GM11168 (cell line): ENCODE measurements around the gene EPB41L5.
"Not testable (repeated sequence)": the region's sequence is repeated elsewhere in the genome, so short reads cannot be mapped to it uniquely, and the experiment has no call there.

ENCODE experiments used
- in situ Hi-C: fragments of 300-500 bp; cut with MboI; formaldehyde crosslinking; loops from one replicate; pipeline ENCODE4 v1.12.0; 2022; ENCODE audit warnings: low sequenced_read_pairs; ENCODE audit not compliant: unreplicated experiment

EPB41L5 gene

DNA sequence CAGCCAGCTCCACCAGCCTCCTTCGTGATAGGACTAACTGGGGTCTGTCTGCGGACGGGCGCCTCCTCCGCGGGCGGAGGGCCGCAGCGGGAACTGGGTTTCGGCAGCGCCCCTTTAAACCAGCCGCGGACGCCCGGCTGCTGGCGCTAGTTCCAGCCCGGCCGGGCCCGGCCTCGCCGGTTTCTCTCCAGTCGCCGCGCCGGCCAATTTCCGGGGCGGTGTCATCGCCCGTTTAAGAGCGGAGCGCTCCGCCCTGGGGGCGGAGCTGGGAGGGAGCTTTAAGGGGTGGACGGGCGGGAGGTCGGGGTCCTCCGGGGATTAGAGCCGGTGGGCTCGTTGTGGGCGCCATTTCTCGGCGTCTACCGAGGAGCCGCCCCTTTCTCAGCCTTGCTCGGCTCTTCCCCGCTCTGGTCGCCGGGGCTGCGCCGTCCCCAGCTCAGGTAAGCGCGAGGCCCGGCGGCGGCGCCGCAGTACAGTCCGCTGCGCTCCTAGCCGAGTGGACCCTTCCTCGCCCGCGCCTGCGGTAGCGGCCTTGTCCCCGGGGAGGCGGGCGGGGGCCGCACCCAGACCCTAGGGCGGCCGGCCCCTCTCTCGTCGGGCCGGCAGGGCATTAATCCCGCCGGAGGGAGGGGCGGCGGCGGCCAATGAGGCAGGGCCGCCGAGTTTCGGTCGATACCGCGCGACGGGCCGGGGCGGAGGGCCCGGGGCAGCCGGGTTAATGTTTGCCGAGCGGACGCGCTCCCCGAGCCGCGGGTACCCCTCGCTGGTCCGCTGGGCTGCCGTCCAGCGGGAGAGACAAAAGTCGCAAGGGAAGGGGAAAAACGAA lies at the start of gene EPB41L5:
EPB41L5 (plus strand) TSS at position 307 of the 826 bp plus-strand sequence. CDS start 6,008 bp downstream, outside the sequence.
- in situ Hi-C loops = no loop called here

DNA sequence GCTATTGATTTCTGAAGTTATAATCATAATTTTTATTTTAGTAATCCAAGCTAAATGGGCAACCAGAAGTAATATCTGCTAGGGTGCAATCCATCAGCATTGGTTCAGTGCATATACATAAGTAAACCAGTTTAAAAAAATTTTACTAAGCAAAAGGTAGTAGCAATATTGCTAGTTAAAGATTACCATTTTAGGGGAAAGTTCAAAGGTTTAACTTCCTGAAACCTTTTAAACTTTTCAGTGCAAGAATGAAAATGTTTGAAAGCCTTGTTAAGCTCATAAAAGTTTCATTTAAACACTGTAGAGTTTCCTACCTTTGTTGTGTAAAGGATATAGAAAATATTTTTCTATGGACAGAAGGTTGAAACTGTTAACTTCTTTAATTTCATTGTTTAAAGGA lies 31.0 kb upstream of the EPB41L5 start:
- in situ Hi-C loops = no loop called here

DNA sequence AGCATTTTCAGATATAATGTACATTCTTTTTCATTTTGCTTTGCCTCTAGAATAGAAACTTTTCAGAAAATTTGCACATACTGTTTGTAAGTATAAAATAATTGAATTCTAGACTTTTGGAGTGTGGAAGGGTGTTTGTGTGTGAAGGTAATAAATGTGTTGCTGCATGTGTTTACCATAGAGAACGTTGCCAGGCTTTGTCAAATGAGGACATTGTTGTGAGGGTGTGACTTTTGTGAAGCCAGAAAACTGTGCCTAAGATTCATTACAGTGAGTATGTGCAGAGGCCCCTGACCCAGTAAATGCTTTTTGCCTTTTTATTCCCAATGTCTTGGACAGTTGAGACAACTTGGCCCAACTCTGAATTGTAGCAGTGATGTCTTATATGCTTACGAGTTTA lies 30.4 kb upstream of the EPB41L5 start:
- in situ Hi-C loops = no loop called here

DNA sequence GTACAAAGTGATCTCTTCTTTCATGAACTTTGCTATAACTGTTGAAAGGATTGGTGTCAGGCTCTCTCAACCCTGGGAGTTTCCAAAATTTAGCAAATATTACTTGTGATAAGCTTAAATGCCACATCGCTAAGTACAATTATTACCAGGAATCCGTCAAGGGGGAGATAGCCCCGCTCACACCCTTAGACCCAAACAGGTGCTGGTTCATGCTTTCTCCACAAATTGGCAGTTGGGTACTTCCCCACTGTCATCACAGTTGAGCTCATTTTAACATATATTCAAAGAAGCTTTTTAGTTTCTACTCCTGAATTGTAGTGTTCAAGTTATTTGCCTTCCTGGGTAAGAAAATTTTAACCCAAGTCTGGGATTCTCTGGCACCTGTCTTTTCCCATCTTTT lies 29.8 kb upstream of the EPB41L5 start:
- in situ Hi-C loops = no loop called here

GRCh38 chr2:119996148-119996547 lies 16.7 kb upstream of the EPB41L5 start:
- in situ Hi-C loops = no loop called here

DNA sequence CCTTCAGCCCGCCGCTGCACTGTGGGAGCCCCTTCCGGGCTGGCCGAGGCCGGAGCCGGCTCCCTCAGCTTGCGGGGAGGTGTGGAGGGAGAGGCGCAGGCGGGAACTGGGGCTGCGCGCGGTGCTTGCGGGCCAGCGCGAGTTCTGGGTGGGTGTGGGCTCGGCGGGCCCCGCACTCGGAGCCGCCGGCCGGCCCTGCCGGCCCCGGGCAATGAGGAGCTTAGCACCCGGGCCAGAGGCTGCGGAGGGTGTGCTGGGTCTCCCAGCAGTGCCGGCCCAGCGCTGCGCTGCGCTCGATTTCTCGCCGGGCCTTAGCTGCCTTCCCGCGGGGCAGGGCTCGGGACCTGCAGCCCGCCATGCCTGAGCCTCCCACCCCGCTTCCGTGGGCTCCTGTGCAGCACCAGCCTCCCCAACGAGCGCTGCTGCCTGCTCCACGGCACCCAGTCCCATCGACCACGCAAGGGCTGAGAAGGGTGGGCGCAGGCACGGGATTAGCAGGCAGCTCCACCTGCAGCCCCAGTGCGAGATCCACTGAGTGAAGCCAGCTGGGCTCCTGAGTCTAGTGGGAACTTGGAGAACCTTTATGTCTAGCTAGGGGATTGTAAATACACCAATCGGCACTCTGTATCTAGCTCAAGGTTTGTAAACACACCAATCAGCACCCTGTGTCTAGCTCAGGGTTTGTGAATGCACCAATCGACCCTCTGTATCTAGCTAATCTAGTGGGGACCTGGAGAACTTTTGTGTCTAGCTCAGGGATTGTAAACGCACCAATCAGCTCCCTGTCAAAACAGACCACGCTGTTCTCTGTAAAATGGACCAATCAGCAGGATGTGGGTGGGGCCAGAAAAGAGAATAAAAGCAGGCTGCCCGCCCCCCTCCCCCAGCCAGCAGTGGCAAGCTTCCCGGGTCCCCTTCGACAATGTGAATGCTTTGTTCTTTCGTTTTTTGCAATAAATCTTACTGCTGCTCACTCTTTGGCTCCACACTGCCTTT lies 15.7 kb upstream of the EPB41L5 start:
- in situ Hi-C loops = not testable (repeated sequence)

DNA sequence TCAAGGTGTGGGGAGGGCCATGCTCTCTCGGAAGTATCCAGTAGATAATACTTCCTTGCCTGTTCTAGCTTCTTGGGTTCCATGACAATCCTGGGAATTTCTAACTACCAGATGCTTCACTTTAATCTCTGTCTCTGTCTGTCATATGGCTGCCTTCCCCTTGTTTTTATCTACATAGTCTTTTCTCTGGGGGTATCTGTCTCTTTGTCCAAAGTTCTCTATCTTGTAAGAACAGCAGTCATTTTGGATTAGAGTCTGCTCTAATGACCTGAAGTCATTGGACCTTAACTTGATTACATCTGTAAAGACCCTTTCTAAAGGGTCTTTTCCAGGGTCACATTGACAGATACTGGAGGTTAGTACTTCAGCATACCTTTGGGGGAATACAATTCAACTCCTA lies 11.4 kb upstream of the EPB41L5 start:
- in situ Hi-C loops = no loop called here

DNA sequence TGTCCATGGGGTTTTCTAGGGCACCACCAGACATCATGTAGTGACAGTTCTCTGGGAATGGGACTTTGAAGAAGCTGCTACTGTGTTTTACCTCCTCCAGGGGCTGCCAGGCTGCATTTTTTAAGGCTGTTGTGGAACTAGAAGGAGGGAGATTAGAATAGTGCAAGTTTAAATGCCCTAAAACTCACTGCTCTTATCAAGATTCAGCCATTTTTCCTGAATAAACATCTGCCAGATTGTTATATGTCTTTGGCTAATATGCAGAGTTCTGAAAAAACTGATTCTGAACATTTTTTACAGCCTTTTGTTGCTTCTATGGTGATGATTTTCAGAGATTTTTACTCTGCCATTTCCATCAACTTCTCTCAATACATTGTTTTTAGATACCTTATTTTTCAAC lies 8.6 kb upstream of the EPB41L5 start:
- in situ Hi-C loops = no loop called here

DNA sequence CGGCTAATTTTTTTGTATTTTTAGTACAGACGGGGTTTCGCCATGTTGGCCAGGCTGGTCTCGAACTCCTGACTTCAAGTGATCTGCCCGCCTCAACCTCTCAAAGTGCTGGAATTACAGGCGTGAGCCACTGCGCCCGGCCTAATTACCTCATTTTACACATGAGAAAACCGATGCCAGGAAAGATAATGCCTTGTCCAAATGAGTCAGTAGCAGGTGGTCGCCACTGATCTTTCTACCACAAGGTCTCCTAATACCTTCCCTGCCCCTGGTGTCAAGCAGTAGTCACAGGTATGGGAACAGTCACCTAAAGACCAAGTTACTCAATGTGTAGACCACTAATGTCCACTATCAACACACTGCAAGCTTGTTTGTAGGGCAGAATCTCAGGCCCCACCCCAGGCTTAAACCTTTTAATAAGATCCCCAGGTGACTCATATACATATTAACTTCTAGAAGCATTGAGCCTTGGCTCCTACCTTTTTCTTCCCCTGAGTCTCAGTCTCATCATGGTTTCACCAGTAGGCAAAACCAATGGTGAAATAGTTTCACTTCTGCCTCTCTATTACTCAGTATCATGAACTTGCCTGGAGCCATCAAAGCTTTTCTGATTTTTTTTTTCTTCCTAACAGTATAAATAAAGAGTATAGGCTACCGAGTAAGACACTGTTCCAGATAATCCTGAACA lies 6.9 kb upstream of the EPB41L5 start:
- in situ Hi-C loops = no loop called here

DNA sequence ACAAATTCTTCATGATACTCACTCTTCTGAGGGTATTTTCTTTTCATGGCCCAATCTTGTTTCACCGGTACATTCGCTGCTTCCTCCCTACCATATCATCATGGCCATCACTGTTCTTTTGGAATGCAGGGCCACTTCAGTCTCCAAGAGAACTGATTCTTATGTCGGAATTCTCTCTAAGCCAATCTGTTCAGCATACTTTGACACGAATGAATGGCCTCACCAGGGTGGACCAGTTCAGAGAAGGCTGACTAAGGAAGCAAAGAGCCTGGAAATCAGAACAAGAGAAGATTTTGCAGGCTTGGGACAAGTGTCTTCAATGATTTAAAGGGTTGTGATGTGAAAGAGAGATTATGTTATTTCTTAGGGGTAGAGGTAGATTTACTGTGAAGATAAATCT lies 5.0 kb upstream of the EPB41L5 start:
- in situ Hi-C loops = no loop called here

GRCh38 chr2:120012363-120012762 lies 514 bp upstream of the EPB41L5 start:
- in situ Hi-C loops = no loop called here

DNA sequence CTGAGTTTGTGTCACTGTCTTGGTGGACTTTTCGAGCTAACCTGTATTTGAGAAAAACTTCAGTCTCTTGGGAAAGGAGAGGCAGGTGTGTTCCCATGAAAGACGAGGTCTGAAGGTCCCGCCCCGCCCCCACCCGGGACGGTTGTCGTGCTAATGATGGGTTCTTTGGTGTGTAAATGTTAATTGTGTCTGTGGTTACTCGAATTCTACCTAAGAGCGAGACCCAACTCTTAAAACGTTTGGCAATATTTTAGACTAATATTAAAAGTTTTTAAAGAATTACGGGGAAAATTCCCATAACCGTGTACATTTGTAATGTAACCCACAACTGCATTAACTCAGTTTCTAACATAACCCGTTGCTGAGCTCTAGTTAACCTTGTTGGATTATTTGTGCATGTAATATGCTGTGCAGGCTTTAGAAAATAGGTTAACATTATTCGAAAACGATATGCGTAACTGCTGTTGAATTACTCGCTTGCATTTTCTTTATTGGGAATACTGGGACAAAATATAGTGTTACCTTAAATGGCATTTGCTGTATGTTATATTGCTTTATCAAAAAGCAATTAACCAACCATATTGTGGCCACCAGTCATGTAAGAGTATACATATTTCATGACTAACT lies 833 bp downstream of the EPB41L5 start:
- in situ Hi-C loops = no loop called here

GRCh38 chr2:120014226-120014980 lies 1.5 kb downstream of the EPB41L5 start:
- in situ Hi-C loops = no loop called here

GRCh38 chr2:120016800-120017199 lies 3.9 kb downstream of the EPB41L5 start:
- in situ Hi-C loops = no loop called here

DNA sequence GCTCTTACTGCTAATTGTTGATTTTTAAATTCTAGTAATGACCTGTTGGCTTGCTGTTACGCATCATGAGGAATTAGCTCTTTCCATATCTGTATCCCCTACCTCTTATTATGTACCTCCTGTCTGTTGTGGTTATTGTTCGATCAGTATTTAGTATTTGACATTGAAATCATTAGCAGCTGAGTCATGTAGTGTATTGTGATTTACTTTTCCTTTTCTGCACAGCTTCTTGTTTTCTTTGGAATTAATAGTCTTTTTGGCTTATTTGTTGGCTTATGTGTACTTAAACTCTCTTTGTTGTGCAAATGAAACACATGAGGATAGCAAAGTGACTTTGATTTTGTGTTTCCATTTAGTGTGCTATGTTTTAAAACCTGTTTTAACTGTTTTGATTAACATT lies 4.3 kb downstream of the EPB41L5 start:
- in situ Hi-C loops = no loop called here

DNA sequence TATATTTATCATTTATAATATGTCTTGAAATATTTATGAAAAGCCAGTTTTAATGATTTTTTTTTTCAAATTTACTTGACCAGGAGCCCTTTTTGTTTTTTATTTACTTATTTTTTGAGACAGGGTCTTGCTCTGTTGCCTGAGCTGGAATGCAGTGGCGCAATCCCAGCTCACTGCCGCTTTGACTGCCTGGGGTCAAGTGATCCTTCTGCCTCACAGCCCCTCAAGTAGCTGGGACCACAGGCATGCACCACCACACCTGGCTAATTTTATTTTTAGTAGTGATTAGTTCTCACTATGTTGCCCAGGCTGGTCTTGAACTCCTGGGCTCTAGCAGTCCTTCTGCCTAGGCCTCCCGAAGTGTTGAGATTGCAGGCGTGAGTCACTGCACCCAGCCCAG lies 5.7 kb downstream of the EPB41L5 start:
- in situ Hi-C loops = no loop called here

DNA sequence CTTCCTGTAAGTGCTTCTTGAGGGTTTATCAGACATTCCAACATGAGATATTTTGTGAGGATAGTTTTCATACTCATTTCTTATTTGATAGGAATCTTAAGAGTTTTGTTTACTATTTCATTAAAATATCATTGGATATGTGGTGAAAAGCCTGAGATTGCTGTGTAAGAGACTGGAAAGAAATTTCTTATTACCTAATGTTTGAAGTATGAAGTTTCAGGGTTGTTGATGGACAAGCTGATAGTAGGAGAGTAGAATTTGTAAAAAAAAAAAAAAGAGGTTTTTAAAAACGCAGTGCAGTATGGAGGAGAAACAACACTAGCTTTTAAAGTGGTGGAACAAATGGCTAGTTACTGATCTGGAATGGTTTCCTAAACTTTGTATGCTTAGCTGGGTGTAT lies 7.7 kb downstream of the EPB41L5 start:
- in situ Hi-C loops = no loop called here

DNA sequence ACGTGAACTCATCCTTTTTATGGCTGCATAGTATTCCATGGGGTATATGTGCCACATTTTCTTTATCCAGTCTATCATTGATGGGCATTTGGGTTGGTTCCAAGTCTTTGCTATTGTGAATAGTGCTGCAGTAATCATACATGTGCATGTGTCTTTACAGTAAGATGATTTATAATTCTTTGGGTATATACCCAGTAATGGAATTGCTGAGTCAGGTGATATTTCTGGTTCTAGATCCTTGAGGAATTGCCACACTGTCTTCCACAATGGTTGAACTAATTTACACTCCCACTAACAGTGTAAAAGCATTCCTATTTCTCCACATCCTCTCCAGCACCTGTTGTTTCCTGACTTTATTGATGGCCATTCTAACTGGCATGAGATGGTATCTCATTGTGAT lies 9.6 kb downstream of the EPB41L5 start:
- in situ Hi-C loops = not testable (repeated sequence)

DNA sequence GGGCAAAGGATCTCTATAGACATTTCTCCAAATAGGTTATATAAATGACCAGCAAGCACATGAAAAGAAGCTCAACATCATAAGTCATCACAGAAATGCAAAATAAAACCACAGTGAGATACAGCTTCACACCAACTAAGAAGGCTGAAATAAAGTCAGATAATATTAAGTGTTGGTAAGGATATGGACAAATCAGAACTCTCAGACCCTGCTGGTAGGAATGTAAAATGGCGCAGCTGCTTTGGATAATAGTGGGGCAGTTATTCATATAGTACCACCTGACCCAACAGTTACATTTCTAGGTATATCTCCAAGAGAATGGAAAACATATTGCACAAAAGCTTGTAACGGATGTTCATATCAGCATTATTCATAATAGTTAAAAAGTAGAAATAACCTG lies 14.0 kb downstream of the EPB41L5 start:
- in situ Hi-C loops = no loop called here
